Renal pelvis (tissue), 4 donors: ENCODE results near the gene PAX5. TPM values are rescaled to one million over a fixed set of nuclear protein-coding genes. Genes with fewer than 3 reads are reported as not detected.
A peak's percentile ranks its signal among the peaks of the same experiment; 100 is the strongest.

Source experiments
- DNase-seq: peaks from one replicate; pipeline ENCODE4 v3.0.0-alpha.2; 2013
- polyA plus RNA-seq, 3 donors: library from polyadenylated mRNA; unstranded; fragments of 120-200 nt; gene quantifications; one replicate each; pipeline ENCODE4 v1.2.1, GENCODE V29; 2013; ENCODE audit not compliant: insufficient read length in 3 of 3

Gene PAX5
- polyA plus RNA-seq, 3 donors = 0.05 to 0.27 (median 0.09) TPM

DNA sequence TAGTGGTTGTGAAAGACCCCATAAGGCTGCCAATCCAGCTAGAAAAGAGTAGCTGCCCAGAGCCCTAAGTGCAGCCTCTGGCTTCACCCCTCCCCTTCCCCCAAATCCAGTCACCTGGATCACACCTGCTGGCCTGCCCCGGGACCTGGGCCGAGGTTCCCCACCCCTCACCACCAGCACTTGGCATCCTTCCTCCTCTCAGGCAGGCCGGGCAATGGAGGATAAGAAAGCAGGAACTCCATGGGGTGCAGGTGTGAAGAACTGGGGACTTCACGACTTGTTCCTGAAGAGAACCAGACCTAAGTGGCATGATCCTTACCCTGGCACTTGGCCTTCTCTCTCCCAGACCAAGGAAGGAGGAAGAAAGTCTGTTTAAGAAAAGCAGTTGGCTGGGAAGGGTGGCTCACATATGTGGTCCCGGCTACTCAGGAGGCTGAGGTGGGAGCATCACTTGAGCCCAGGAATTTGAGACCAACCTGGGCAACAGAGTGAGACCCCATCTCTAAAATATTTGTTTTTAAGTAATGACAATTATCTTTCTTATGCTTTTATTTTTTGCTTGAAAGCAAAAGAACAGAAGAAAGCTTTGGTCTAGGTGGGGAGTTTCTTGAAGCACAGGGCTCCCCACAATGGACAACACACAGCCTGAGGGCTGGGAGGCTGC, 131.1 kb downstream of the PAX5 start:
- DNase-seq = no peak

DNA sequence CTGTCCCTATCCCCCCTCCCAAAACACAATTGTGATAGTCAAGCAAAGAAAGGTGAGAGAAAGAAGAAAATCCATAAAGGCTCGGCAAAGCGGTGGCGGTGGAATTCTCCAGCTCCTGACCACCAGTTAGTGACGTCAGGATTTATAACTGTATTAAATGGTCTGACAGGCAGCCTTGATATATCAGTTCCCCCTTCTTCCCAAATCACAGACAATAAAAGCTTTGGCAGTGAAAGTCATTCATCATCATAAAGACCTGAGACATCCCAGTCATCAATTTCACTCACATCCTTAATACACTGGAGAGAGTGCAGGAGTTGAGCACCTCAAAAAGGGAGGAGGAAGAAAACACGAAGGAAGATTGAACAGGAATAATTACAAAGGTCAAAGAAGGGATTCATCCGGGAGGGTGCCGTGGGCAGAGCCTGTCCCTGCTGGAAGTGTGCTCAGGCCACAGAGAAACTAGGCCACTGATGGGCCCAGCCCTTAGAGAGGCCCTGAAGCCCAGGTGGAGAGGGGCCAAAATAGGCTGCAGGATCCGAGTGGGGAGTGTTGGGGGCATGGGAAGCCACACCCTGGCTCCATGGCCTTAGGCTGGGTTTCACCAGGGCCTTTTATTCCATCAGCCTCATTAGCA, 131.9 kb downstream of the PAX5 start:
- DNase-seq = peak; percentile 38

DNA sequence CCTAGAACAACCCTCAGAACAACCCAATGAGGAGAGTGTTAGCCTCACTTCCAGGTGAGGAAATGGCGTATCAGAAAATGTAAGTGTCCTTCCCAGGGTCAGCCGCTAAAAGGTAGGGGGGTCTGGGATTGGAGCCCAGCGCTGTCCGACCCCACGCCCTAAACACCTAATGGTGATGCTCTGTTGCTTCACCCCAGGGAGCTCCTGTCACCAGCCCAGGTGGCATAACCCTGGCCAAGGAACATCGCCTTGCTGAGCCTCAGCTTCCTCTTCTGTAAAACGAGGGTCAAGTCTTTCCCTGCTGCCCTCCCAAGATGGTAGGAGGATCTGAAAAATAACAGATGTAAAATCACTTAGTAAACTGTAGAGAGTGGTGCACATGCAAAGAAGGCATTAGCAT, 132.5 kb downstream of the PAX5 start:
- DNase-seq = no peak

DNA sequence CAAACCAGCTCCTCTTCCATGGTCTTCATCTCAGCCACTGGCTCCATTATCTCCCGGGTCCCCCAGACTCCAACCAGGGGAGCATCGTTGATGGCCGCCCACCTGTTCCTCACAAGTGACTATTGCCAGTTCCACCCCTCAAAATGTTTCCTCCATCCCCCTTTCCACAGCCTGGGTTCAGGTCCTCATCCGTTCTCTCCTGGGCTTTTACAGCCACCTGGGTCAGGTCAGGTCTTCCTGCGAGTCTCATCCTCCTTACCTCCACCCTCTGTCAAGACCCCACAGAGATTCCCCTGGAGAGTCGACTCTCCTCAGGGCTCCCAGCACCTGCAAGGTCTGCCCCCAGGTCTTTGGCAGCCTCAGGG, 133.2 kb downstream of the PAX5 start:
- no peak for DNase-seq

DNA sequence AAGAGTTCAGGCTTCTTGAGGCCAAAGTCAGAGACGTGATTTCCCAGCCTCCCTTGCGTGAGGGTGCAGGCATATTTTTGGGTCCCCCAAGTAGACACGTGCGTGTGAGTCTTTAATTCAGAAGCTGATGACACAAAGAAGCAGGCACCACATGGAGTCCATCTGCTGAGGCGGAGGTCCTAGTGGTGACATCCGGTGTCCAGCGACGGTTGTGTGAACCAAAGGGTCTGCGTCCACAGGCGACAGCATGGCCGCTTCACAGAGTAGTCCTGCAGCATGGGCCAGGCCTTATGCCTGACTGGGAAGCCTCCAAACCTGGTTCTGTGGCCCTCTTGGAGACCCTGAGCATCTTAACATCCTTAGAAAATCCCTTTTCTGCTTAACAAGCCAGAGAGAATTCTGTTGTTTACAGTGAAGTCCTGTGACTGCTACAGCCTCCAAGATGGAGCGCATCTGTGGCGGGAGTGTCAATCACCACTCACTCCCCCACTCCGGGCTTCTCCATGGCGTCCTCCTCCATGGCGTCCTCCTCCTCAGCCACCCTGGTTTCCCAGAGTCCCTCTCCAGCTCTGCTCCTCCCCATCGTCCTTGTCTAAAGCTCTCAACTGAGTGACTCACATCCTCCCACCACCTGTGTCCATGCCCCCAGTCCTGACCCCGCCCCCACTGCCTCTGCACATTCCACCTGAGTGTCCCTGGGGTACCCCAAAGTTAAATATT, 133.8 kb downstream of the PAX5 start:
- no peak for DNase-seq

DNA sequence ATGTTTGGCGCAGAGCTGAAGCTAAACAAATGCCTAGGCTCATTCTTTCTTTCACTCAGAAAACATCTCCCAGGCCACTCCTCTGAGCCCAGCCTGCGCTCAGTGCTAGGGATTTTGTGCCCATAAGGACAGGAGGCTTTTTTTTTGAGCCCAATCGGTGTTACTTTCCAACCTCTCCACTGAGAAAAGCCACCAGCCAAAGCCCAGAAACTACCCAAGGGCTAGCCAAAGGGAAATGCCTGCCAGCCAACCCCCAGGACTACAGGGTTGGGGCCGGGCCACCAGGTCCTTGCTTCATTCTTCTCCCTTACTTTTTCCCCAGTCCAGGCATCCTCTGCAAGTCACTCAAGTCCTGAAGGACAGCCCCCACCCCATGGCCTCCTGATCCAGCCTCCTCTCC, 134.7 kb downstream of the PAX5 start:
- DNase-seq = no peak

DNA sequence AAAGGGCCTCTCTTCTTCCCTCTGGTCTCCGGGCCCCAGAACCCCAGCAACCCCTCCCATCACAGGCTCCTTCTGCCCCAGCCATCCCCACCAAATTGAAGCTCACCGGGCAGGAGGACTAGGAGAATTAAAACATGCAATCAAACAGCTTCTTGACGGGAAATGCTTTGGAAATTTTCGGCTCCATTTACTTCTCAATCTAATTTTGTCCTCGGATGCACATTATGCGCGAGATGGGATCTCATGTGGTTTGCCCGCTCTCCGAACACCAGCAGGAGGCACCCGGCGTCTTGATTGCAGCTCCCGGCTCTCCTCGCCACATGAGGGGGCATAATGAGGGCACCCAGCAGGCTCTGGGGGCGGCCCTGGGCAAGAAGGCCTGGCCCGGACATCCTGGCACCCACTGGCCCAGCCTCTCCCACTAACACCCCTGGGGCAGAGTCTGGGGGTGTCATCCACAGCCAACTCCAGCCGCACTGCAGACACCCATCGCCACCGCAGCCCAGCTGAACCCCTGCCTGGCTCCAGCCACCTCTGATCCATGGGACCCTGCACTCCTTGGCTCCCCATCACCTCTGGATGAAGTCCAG, 135.5 kb downstream of the PAX5 start:
- no peak for DNase-seq

DNA sequence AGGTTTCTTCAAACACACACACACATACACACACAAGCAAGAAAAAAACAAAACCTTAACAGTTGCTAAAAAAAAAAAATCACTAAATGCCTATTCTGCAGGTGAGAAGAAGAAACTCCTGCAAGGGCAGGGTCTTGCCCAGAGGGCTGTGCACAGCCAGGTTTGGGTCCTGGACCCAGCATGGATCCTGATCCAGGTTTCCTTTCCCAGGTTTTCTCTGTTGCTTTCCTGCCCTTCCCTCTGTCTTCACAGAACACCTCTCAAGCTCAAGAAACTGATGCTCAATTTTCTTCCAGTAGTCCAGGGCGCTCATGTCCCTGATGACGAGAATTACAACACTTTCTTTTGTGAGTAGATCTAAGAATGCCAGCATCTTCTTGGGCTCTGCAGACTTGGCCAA, 136.6 kb downstream of the PAX5 start:
- no peak for DNase-seq

DNA sequence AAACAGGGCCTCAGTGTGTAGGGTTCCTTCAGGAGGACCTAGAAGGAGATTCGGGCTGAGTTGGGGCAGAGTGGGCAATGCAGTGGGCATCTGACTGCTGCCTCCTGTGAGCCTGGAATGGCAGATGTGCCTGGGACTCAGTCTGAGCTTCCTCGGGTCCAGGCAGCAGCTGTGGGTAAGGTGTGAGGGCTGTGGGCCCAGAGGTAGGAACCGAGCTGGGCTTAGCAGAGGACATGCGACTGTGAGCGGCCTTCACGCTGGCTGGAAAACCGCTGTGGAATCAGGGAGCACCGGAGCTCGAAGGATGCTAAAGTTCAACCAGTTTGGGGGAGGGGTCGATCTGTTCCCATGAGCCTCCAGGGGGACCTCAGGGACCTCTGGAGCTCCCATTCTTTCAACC, 137.0 kb downstream of the PAX5 start:
- DNase-seq = no peak

DNA sequence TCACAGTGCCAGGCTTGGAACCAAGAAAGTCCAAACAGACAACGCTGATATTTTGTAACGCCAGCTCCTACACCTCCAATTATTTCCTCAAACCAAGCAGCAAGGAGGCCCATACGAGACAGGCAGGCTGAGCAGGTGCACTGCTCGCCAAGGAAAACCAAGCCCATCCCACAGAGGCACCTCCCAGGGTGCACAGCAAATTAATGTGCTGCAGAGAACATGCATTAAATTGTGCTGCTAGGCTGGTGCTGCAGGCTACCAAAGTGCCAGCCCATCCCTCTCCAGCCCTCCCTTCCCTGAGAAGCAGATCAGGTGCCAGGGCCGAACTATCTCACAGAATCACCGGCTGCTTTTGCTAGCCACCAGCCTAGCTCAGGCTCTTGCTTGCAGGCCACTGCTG, 137.8 kb downstream of the PAX5 start:
- DNase-seq = no peak

DNA sequence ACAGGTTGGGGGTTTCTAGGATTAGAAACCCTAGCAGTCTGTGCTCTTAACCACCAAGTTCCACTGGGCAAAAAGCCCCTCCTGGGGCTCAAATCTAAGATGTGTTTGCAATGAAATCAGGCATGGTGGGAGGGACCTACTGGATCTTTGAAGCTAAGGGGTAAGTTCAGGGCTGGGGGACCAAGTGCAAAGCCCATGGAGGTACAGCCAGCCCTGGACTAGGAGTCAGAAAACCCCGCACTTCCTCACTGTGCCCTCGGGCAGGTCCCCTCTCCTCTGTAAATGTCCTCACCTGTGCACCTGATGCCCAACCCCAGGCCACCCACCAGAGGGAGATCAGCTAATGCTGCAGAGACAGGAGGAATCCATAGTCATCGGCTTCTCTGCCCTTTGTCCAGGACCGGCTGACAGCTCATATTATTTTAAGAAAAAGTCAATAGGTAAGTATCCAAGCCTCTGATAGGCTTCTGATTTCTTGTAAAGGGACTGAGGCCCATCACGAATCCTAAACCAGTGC, 138.3 kb downstream of the PAX5 start:
- DNase-seq = no peak

DNA sequence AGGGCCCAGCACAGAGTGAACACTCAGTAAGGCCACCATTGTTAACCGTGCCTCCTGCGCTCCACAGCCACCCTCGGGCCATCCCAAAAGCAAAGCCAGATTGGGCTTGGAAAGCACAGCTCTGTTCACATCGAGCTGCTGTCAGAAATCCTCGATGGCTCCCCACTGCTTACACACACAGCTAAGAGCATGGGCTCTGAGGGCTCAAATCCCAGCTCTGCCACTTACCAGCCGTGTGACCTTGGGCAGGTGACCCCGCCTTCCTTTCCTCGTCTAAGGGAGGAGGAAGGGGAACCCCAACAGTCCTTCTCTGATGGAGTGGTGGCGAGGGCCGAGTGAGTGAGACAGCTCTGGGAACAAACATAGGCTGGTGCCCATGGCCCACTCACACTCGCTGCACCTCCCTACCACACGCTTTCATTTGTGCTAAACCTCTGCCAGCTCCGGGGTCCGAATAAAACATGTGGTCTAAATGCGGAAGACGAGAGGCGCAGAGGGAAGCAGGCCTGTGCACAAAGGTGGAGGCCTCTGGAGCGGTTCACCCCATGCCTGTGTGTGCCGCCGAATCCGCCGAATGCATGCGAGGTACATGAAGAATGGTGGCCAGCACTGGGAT, 139.3 kb downstream of the PAX5 start:
- DNase-seq = no peak

DNA sequence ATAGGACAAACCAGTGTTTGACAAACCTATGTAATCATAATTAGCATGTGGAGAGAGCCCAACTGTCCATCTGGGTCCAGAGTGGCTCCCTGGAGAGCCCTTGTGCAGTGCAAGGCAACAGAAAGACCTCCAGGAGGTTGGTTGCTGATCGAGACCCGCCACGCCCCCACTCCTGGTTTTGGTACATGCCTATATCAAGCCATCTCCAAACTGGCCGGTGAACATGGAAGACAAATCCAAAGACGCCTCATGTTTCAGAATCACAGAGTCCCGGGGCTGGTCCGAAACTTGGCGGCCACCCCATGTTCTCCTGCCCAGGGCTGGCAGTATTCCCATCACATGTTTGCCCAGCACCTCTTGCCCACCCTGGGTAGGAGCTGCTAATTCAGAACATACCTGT, 140.2 kb downstream of the PAX5 start:
- no peak for DNase-seq

DNA sequence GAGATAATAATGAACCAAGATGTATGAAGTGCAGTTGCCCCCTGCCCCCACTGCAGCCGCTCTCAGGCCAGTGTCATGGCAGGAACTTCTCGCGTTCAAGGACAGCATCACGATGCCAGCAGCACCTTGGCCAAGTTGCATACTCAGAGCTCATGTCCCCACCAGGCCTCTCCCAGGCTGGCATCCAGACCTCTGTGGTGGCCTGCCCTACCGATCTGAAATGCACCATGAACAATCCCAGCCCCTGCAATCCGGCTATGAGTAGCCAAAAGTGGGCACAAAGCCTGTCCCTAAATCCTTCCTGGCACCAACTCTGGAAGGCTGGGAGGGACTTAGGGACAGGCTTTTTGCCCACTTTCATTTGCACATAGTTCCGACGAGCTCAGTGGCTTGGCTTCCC, 140.9 kb downstream of the PAX5 start:
- no peak for DNase-seq

DNA sequence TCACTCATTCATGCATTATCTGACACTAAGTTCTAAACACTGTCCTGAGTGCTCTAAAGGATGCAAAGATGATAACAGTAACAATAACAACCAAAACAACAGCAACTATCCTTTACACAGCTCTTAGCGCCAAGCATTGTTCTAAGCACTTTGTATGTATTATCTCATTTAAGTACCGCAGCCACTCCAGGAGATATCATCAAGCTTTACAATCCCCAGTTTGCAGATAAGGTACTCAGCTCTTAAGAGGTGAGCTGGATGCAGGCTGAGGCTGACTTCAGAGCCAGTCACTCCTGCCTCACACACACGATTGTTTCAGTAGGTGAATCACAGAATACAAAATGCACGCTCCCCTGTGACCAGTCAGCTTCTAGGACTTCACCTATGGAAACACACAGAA, 141.8 kb downstream of the PAX5 start:
- DNase-seq = no peak

DNA sequence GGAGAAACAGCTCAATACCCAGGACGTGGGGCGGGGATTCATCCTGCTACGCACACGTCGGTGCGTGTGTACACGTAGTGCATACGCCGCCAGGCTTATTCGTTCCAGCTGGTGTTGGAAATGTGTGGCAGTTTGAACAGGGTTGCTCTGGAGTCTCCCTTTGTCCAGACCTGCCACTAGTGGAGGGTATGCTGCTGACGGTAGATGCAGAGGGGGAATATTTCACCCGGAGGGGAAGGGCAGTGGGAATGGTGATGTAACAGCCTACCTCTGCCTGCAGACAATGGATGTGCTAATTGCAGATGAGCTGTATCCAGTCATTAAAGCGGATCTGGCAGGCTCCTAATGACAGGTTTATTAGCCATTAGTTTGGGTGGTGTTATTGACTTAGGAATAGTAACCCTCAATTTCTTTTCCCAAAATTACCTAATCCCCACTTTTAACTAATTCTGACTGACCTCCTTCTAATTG, 142.7 kb downstream of the PAX5 start:
- no peak for DNase-seq

DNA sequence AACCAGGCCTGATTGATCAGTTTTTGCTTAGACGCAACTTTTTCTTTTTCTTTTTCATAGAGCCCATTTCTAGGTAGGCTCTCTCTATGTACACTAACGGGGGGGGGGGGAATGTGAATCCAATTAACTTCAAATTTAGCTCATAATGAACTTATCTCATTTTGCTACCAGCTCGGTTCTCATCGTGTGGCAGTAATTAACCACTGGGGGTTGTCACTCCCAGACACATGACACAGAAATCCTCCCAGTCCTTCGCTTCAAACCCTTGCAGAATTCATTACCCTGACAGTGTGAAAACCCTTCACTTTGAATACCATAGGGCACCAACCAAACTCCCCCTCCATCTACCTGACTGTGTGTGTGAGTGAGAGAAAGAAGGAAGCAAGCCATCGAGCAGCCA, 144.2 kb downstream of the PAX5 start:
- DNase-seq = no peak

DNA sequence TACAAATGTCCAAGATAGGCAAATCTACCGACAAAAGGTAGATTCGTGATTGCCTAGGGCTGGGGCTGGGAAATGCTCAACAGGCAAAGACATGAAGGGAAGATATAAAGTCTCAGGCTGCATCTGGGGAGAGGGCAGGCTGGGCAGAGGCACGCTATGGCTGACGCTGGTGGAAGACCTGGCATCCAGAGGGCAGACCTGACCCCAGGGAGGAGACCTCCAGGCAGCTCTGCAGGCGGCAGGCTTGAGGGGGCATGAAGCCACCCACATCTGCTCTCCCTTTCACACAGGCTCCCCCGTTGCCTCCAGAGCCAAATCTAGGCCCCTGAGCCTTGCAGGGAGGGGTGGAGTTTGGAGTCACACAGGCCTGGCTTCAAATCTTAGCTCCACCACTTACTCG, 145.5 kb downstream of the PAX5 start:
- no peak for DNase-seq

DNA sequence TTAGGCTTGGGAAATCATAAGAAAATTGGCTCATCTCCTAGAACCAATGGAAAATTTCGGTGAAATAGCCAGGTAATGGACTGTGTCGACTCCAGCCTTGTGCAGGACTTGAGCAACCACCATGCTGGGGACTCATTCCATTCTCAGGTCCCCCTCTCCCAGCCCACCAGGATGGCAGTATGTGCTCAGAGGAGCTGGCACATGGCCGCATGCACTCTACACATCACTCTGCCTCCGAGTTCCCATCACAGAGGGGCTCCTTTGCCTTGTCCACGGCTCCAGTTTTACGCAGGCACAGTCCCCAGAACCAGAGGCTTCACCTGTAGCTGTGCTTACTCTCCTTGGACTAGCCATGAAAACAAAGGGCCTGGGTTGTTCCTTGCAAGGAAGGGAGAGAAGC, 149.3 kb downstream of the PAX5 start:
- DNase-seq = no peak

DNA sequence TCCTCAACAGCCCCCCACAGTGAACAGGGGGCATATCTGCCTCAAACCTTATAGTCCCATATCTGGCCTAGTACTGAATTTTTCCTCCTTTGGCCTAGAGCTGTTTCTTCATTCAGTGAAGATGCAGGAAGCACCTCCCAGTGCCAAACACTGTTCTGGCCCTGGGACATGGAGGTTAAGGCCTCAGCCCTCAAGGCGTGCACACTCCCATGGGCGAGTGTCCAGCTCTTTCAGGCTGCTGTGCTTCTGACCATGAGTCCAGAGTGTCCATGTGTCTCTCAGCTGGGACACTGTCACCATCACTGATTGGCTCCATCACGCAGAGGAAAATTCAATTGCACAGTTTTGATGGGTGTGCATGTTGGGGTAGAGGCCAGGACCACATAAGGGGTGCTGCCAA, 151.5 kb downstream of the PAX5 start:
- no peak for DNase-seq

DNA sequence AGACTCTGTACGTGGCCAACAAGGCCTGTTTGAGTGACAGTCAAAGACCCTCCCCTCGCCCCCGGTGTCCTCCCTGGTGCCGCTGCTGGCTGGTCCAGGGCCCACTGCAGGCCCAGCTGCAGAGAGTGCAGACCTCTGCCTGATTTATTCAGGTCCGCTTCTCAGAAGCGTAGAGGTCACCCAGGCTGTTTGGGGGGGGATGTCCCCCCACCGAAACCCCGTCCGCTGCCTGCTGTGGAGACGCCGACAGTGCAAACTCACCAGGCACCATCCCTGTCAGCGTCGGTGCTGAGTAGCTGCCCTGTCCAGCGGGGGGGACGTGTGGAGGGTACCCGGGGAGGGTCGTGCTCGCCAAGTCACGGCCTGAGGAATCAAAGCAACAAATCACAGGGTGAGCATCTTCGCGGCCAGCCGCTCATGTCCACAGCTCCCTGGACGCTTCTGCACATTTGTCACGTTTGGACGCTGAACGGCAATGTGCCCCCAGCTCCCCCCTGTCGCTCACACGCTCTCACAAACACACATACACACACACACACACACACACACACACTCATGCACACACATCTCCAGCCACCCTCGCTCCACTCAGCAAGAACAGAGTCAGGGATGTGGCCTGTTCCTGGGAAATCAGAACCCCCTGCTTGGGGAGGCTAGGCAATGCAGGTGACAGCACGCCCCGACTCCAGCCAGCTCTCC, 152.2 kb downstream of the PAX5 start:
- no peak for DNase-seq

DNA sequence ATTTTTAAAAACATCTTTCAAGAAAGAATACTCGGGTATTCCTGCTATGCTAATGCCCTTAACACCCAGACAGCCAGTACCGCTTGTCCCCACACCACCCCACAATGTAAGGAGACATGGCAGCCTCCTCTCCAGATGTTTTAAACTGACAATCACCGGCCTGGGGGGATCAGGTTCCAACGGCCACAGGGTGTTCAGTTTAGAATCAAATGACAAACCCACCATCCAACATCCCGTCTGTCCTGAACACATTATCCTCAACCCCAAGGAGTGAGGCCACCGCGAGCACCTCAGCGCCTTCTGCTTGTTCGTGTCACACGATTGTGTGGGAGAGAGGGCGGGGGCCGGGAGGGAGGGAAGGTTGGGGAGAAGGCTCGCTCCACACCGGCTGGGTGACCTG, 152.8 kb downstream of the PAX5 start:
- no peak for DNase-seq
